Measurements from ENCODE around the gene TLCD3B.
"Not testable (repeated sequence)": the region's sequence is repeated elsewhere in the genome, so short reads cannot be mapped to it uniquely, and the experiment has no call there.

Gene TLCD3B

GRCh38 chr16:30060836-30061554, 29.9 kb upstream of the TLCD3B start:
- DNase-seq, result no peak

GRCh38 chr16:30060346-30060745, 29.3 kb upstream of the TLCD3B start:
- no peak for DNase-seq

- peak; percentile 9 for DNase-seq
These were observed 24.0 kb upstream of the TLCD3B start for GRCh38 chr16:30054959-30055553.

GRCh38 chr16:30054451-30054850, 23.4 kb upstream of the TLCD3B start:
- no peak for DNase-seq

GRCh38 chr16:30053376-30054015, 22.4 kb upstream of the TLCD3B start:
- no peak for DNase-seq

GRCh38 chr16:30052671-30053372, 21.8 kb upstream of the TLCD3B start:
- peak; percentile 68 for DNase-seq

GRCh38 chr16:30051518-30051917, 20.4 kb upstream of the TLCD3B start:
- no peak for DNase-seq

- no peak for DNase-seq
These were observed 18.8 kb upstream of the TLCD3B start for GRCh38 chr16:30049871-30050270.

GRCh38 chr16:30046588-30046987, 15.5 kb upstream of the TLCD3B start:
- DNase-seq, result no peak

- no peak for DNase-seq
These were observed 15.1 kb upstream of the TLCD3B start for GRCh38 chr16:30046178-30046577.

- peak; percentile 10 for DNase-seq
These were observed 10.8 kb upstream of the TLCD3B start for GRCh38 chr16:30041841-30042240.

GRCh38 chr16:30040690-30041089, 9.6 kb upstream of the TLCD3B start:
- DNase-seq, result not testable (repeated sequence)

GRCh38 chr16:30040221-30040620, 9.2 kb upstream of the TLCD3B start:
- no peak for DNase-seq

- no peak for DNase-seq
These were observed 2.2 kb upstream of the TLCD3B start for GRCh38 chr16:30033270-30033669.

- peak; percentile 70 for DNase-seq
These were observed 1.2 kb upstream of the TLCD3B start for GRCh38 chr16:30032083-30032819.

GRCh38 chr16:30031477-30031918, 427 bp upstream of the TLCD3B start:
- no peak for DNase-seq

GRCh38 chr16:30030011-30030685, 923 bp downstream of the TLCD3B start:
- DNase-seq, result peak; percentile 36

- DNase-seq, result no peak
These were observed 2.5 kb downstream of the TLCD3B start for GRCh38 chr16:30028438-30029076.

- peak; percentile 6 for DNase-seq
These were observed 3.3 kb downstream of the TLCD3B start for GRCh38 chr16:30027588-30028437.

GRCh38 chr16:30026449-30026848, 4.6 kb downstream of the TLCD3B start:
- DNase-seq, result no peak

GRCh38 chr16:30025574-30025973, 5.5 kb downstream of the TLCD3B start:
- no peak for DNase-seq

Data from NCI-H1694 treated with DMSO at 0.1 percent for 48 hours (cell line).